Activated CD4-positive, alpha-beta T cell treated with anti-CD3 and anti-CD28 coated beads, Interleukin-2, amount 10 ng/mL, durations not matched to agents 24 days and 14 days (primary cell): ENCODE data around the gene GCN1. TPM values are rescaled to one million over a fixed set of nuclear protein-coding genes. Genes with fewer than 3 reads are reported as not detected.
"Not testable (repeated sequence)": the region's sequence is repeated elsewhere in the genome, so short reads cannot be mapped to it uniquely, and the experiment has no call there.

Experiments used
- DNase-seq: peaks from one replicate; pipeline ENCODE4 v3.0.0; 2022
- H3K27ac Mint-ChIP-seq: one replicate; pipeline ENCODE4 v1.8.0; 2022; ENCODE audit warnings: mild to moderate bottlenecking, mixed read lengths
- H3K27me3 Mint-ChIP-seq: one replicate; pipeline ENCODE4 v1.8.0; 2022; ENCODE audit warnings: mixed read lengths
- H3K36me3 Mint-ChIP-seq: one replicate; pipeline ENCODE4 v1.8.0; 2022; ENCODE audit warnings: low read depth, mild to moderate bottlenecking, mixed read lengths
- H3K4me1 Mint-ChIP-seq: one replicate; pipeline ENCODE4 v1.8.0; 2021; ENCODE audit warnings: mixed read lengths
- H3K4me3 Mint-ChIP-seq: one replicate; pipeline ENCODE4 v1.8.0; 2022; ENCODE audit warnings: mild to moderate bottlenecking, moderate library complexity, mixed read lengths
- H3K9me3 Mint-ChIP-seq: one replicate; pipeline ENCODE4 v1.8.0; 2021; ENCODE audit warnings: mixed read lengths
- intact Hi-C: fragments of 100-400 bp; cut with micrococcal nuclease; formaldehyde crosslinking; loops from one replicate; pipeline ENCODE4 v1.15.1; 2023
- total RNA-seq: library from RNA; stranded (reverse); gene quantifications from 2 replicates; pipeline ENCODE4 v1.2.3, GENCODE V29; 2022

GCN1 gene
- total RNA-seq, 1 donor from 2014 or later = 169 TPM

DNA sequence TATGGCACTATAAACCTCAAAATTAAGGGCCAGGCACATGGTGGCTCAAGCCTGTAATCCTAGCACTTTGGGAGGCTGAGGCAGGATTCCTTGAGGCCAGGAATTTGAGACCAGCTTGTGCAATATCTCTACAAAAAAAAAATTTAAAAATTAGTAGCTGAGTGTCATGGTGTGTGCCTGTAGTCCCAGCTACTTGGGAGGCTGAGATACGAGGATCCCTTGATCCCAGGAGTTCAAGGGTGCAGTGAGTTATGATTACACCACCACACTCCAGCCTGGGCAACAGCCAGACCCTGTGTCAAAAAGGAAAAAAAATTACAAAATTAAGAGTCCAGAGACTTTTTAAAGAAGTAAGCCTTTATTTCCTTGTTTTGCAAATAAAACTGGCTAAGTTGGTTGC lies 1.8 kb upstream of the GCN1 start:
- Mint-ChIP-seq H3K27me3 (no peaks in the 10 kb centered on the region), H3K4me1 (peaks cover 39% of the 10 kb centered on the region), H3K4me3 (peak overlapping the region; percentile 84), H3K36me3 (peaks cover 63% of the 10 kb centered on the region), H3K9me3 (no peaks in the 10 kb centered on the region), H3K27ac (no peak overlapping the region)
- intact Hi-C loops = no loop called here
- no peak for DNase-seq

DNA sequence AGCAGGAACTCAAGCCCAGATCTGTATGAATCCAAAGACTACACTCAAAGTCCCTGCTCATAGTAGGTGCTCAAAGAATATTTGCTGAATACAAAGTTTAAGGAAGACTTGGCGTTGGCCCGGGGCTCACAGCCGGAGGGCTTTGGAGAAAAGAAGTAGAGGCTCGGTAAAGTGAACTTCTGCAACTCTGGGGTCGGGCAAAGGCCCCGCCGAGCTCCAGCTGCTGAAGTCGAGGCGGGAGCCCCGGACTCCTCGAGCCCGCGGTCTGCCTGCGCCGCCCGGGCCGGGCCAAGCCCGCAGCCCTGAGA lies 335 bp downstream of the GCN1 start:
- intact Hi-C loops = loop anchor here (2.0 kb wide), 1 partner anchor 77 kb away; the partner anchor contains the start of gene RAB35
- no peaks in the 10 kb centered on the region for H3K9me3 Mint-ChIP-seq
- DNase-seq = no peak
- H3K27me3 Mint-ChIP-seq = no peaks in the 10 kb centered on the region
- peak overlapping the region; percentile 73 for H3K27ac Mint-ChIP-seq
- H3K4me3 Mint-ChIP-seq = peak overlapping the region; percentile 84
- H3K4me1 Mint-ChIP-seq = peaks cover 32% of the 10 kb centered on the region
- H3K36me3 Mint-ChIP-seq = peaks cover 54% of the 10 kb centered on the region

GRCh38 chr12:120193286-120193685 lies 1.2 kb downstream of the GCN1 start:
- H3K9me3 Mint-ChIP-seq, H3K27ac Mint-ChIP-seq, DNase-seq, H3K27me3 Mint-ChIP-seq, intact Hi-C loops: not testable (repeated sequence)
- Mint-ChIP-seq H3K36me3 (peaks cover 54% of the 10 kb centered on the region), H3K4me1 (peaks cover 27% of the 10 kb centered on the region), H3K4me3 (peak overlapping the region; percentile 84)

GRCh38 chr12:120190985-120191480 lies 3.5 kb downstream of the GCN1 start:
- intact Hi-C loops = no loop called here
- no peak for DNase-seq
- H3K9me3 Mint-ChIP-seq = no peaks in the 10 kb centered on the region
- no peak overlapping the region for H3K4me3 Mint-ChIP-seq
- no peaks in the 10 kb centered on the region for H3K27me3 Mint-ChIP-seq
- no peak overlapping the region for H3K27ac Mint-ChIP-seq
- H3K36me3 Mint-ChIP-seq = peaks cover 49% of the 10 kb centered on the region
- H3K4me1 Mint-ChIP-seq = peaks cover 20% of the 10 kb centered on the region

- H3K4me1 Mint-ChIP-seq = peaks cover 20% of the 10 kb centered on the region
- intact Hi-C loops = no loop called here
- no peak overlapping the region for H3K4me3 Mint-ChIP-seq
- peaks cover 50% of the 10 kb centered on the region for H3K36me3 Mint-ChIP-seq
- no peak overlapping the region for H3K27ac Mint-ChIP-seq
- no peaks in the 10 kb centered on the region for H3K27me3 Mint-ChIP-seq
- no peaks in the 10 kb centered on the region for H3K9me3 Mint-ChIP-seq
- DNase-seq = no peak
Observed at GRCh38 chr12:120190386-120190785, 4.1 kb downstream of the GCN1 start.

- Mint-ChIP-seq H3K4me3 (no peak overlapping the region), H3K27ac (no peak overlapping the region), H3K9me3 (no peaks in the 10 kb centered on the region), H3K36me3 (peaks cover 67% of the 10 kb centered on the region), H3K27me3 (no peaks in the 10 kb centered on the region), H3K4me1 (peaks cover 7% of the 10 kb centered on the region)
- intact Hi-C loops = no loop called here
- no peak for DNase-seq
Observed at GRCh38 chr12:120186654-120187053, 7.9 kb downstream of the GCN1 start.

GRCh38 chr12:120183211-120183631 lies 11.3 kb downstream of the GCN1 start:
- peaks cover 7% of the 10 kb centered on the region for H3K4me1 Mint-ChIP-seq
- H3K9me3 Mint-ChIP-seq = no peaks in the 10 kb centered on the region
- peaks cover 62% of the 10 kb centered on the region for H3K36me3 Mint-ChIP-seq
- intact Hi-C loops = no loop called here
- no peak overlapping the region for H3K27ac Mint-ChIP-seq
- no peak overlapping the region for H3K4me3 Mint-ChIP-seq
- DNase-seq = no peak
- no peaks in the 10 kb centered on the region for H3K27me3 Mint-ChIP-seq

DNA sequence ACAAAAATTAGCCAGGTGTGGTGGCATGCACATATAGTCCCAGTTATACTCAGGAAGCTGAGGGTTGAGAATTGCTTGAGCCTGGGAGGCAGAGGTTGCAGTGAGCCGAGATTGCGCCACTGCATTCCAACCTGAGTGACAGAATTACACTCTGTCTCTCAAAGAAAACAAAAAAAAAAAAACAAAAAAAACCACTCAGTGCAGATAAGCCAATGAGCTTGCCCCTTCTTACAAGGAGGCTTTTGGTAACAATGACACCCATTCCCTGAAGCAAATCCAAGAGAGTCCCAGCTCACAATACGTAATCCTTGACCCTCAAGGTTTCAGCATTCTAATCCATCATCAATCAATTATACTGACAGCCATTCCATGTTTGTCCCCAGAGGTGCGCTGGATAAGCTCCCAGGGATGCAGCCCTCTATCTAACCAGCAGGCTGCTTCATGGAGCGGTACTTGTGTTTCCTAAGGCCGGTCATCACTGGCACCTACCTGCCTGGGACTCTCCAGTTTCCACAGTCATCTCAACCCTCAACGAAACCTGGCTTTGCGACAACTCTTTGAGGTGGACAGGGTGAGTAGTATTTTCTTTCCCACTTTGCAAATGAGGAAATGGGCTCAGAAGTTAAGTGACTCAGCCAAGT lies 12.4 kb downstream of the GCN1 start:
- H3K9me3 Mint-ChIP-seq = no peaks in the 10 kb centered on the region
- H3K27me3 Mint-ChIP-seq = no peaks in the 10 kb centered on the region
- H3K27ac Mint-ChIP-seq = no peak overlapping the region
- H3K36me3 Mint-ChIP-seq = peaks cover 71% of the 10 kb centered on the region
- no peak for DNase-seq
- no peak overlapping the region for H3K4me3 Mint-ChIP-seq
- intact Hi-C loops = no loop called here
- H3K4me1 Mint-ChIP-seq = peaks cover 7% of the 10 kb centered on the region

GRCh38 chr12:120180975-120181374 lies 13.5 kb downstream of the GCN1 start:
- H3K27ac Mint-ChIP-seq = no peak overlapping the region
- peaks cover 71% of the 10 kb centered on the region for H3K36me3 Mint-ChIP-seq
- no peaks in the 10 kb centered on the region for H3K27me3 Mint-ChIP-seq
- intact Hi-C loops = no loop called here
- peaks cover 2% of the 10 kb centered on the region for H3K4me1 Mint-ChIP-seq
- no peak overlapping the region for H3K4me3 Mint-ChIP-seq
- no peaks in the 10 kb centered on the region for H3K9me3 Mint-ChIP-seq
- no peak for DNase-seq

GRCh38 chr12:120175537-120175936 lies 19.0 kb downstream of the GCN1 start:
- intact Hi-C loops = no loop called here
- H3K27me3 Mint-ChIP-seq = no peaks in the 10 kb centered on the region
- no peak overlapping the region for H3K4me3 Mint-ChIP-seq
- peaks cover 71% of the 10 kb centered on the region for H3K36me3 Mint-ChIP-seq
- no peaks in the 10 kb centered on the region for H3K9me3 Mint-ChIP-seq
- DNase-seq = no peak
- H3K4me1 Mint-ChIP-seq = peaks cover 3% of the 10 kb centered on the region
- no peak overlapping the region for H3K27ac Mint-ChIP-seq

GRCh38 chr12:120175062-120175461 lies 19.5 kb downstream of the GCN1 start:
- H3K9me3 Mint-ChIP-seq = no peaks in the 10 kb centered on the region
- no peaks in the 10 kb centered on the region for H3K27me3 Mint-ChIP-seq
- H3K4me1 Mint-ChIP-seq = peaks cover 3% of the 10 kb centered on the region
- DNase-seq = no peak
- H3K36me3 Mint-ChIP-seq = peaks cover 73% of the 10 kb centered on the region
- H3K27ac Mint-ChIP-seq = no peak overlapping the region
- intact Hi-C loops = no loop called here
- H3K4me3 Mint-ChIP-seq = no peak overlapping the region

DNA sequence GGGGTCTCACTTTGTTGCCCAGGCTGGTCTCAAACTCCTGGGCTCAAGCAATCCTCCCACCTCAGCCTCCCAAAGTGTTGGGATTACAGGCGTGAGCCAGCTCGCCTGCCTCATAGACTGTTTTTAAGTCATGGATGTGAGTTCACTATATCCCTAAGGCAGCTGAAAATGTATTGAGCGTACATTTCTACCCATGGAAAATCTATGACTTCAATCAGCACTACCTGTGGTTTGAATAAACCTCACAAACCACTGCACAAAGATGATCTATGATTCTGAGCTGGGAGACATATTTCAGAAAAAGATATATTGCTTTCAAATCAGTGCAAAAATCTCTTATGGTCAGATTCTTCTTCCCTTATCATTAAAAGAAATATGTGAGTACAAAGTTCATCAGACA lies 22.5 kb downstream of the GCN1 start:
- Mint-ChIP-seq H3K27me3 (no peaks in the 10 kb centered on the region), H3K36me3 (peaks cover 69% of the 10 kb centered on the region), H3K4me3 (no peak overlapping the region), H3K4me1 (peaks cover 3% of the 10 kb centered on the region), H3K27ac (no peak overlapping the region), H3K9me3 (no peaks in the 10 kb centered on the region)
- DNase-seq = no peak
- intact Hi-C loops = no loop called here

GRCh38 chr12:120170631-120171030 lies 23.9 kb downstream of the GCN1 start:
- no peak overlapping the region for H3K4me3 Mint-ChIP-seq
- peaks cover 3% of the 10 kb centered on the region for H3K4me1 Mint-ChIP-seq
- no peak for DNase-seq
- no peaks in the 10 kb centered on the region for H3K27me3 Mint-ChIP-seq
- no peaks in the 10 kb centered on the region for H3K9me3 Mint-ChIP-seq
- no peak overlapping the region for H3K27ac Mint-ChIP-seq
- peaks cover 56% of the 10 kb centered on the region for H3K36me3 Mint-ChIP-seq
- intact Hi-C loops = no loop called here

- Mint-ChIP-seq H3K36me3 (peaks cover 50% of the 10 kb centered on the region), H3K27ac (no peak overlapping the region)
- intact Hi-C loops = no loop called here
Observed at GRCh38 chr12:120169946-120170345, 24.6 kb downstream of the GCN1 start.

DNA sequence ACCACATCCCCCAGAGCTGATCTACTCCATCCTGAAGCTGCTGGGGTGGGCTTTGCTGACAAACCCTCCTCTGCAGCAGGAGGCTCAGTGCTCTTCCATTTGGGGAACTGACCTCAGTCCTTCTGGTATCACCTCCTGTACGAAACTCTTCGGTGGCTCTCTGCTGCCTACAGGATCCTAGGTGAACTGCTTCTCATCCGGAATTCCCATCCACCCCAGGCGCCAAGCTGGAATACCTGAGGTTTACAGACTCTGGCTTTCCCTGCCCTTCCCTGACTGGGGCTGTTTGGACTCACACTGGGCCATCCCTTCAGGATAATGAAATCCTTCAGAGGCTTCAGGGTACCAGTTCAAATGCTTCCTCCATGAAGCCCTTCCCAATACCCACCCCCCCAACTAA lies 26.2 kb downstream of the GCN1 start:
- no peak for DNase-seq
- Mint-ChIP-seq H3K4me3 (no peak overlapping the region), H3K4me1 (peaks cover 3% of the 10 kb centered on the region), H3K27ac (no peak overlapping the region), H3K36me3 (peaks cover 50% of the 10 kb centered on the region), H3K27me3 (no peaks in the 10 kb centered on the region), H3K9me3 (no peaks in the 10 kb centered on the region)
- intact Hi-C loops = no loop called here

More at GRCh38 chr12:120169946-120170345, 24.6 kb downstream of the GCN1 start:
- Mint-ChIP-seq H3K4me1 (peaks cover 3% of the 10 kb centered on the region), H3K27me3 (no peaks in the 10 kb centered on the region), H3K9me3 (no peaks in the 10 kb centered on the region), H3K4me3 (no peak overlapping the region)
- no peak for DNase-seq
